Liver (tissue), 9 donors: Measurements from ENCODE around the gene SGPP2. TPM values are rescaled to one million over a fixed set of nuclear protein-coding genes. Genes with fewer than 3 reads are reported as not detected.

ENCODE experiments used
- DNase-seq: peaks from one replicate; pipeline ENCODE4 v3.0.0-alpha.2; 2017; ENCODE audit warnings: low spot score
- H3K27ac ChIP-seq, 2 donors: one replicate each; pipeline ENCODE4 v1.7.0; 2013; ENCODE audit warnings: inconsistent platforms in 2 of 2, low read length in 2 of 2, control low read depth in 1 of 2, low read depth in 1 of 2, mild to moderate bottlenecking in 1 of 2
- H3K27me3 ChIP-seq, 4 donors: one replicate each; pipeline versions ENCODE4 v1.6.1 to v1.7.0; 2013; ENCODE audit warnings: low read length in 3 of 4, inconsistent platforms in 1 of 4, mild to moderate bottlenecking in 1 of 4, moderate library complexity in 1 of 4; ENCODE audit not compliant: control insufficient read depth in 4 of 4, insufficient read depth in 4 of 4
- H3K36me3 ChIP-seq, 4 donors: one replicate each; pipeline versions ENCODE4 v1.6.1 to v1.7.0; 2013; ENCODE audit warnings: low read length in 3 of 4, mild to moderate bottlenecking in 3 of 4, low read depth in 1 of 4, moderate library complexity in 1 of 4; ENCODE audit not compliant: control insufficient read depth in 4 of 4, insufficient read depth in 3 of 4
- H3K4me1 ChIP-seq, 4 donors: one replicate each; pipeline versions ENCODE4 v1.6.1 to v1.7.0; 2013; ENCODE audit warnings: low read length in 3 of 4, mild to moderate bottlenecking in 3 of 4, moderate library complexity in 1 of 4; ENCODE audit not compliant: control insufficient read depth in 4 of 4, insufficient read depth in 4 of 4
- H3K4me3 ChIP-seq, 3 donors: one replicate each; pipeline versions ENCODE4 v1.6.1 to v1.7.0; 2013; ENCODE audit warnings: low read length in 3 of 3, control low read depth in 1 of 3, low read depth in 1 of 3, mild to moderate bottlenecking in 1 of 3
- H3K9ac ChIP-seq, 2 donors: one replicate each; pipeline ENCODE4 v1.7.0; 2013; ENCODE audit warnings: low read length in 2 of 2, mild to moderate bottlenecking in 2 of 2, moderate library complexity in 2 of 2, control low read depth in 1 of 2, low read depth in 1 of 2
- H3K9me3 ChIP-seq, 4 donors: one replicate each; pipeline versions ENCODE4 v1.6.1 to v1.7.0; 2013; ENCODE audit warnings: low read length in 3 of 4; ENCODE audit not compliant: control insufficient read depth in 4 of 4
- ATF3 ChIP-seq: IDR thresholded peaks from 2 replicates; pipeline ENCODE4 v1.6.1; 2016; ENCODE audit warnings: antibody characterized with exemption
- CTCF ChIP-seq: fragments of 150-350 bp; IDR thresholded peaks from 2 replicates; pipeline ENCODE4 v1.5.1; 2017; ENCODE audit warnings: improper control_type of control experiment, low read depth, low read length; ENCODE audit not compliant: missing input control
- EGR1 ChIP-seq, 2 donors: IDR thresholded peaks; 2 replicates each; pipeline ENCODE4 v1.6.1; 2016 to 2018; ENCODE audit warnings: antibody characterized with exemption in 2 of 2, low read depth in 2 of 2
- FOXA1 ChIP-seq: IDR thresholded peaks from 2 replicates; pipeline ENCODE4 v1.6.1; 2016; ENCODE audit warnings: antibody characterized with exemption
- FOXA2 ChIP-seq: IDR thresholded peaks from 2 replicates; pipeline ENCODE4 v1.6.1; 2016; ENCODE audit warnings: antibody characterized with exemption
- GABPA ChIP-seq, 2 donors: IDR thresholded peaks in 1 of 2; conservative IDR thresholded peaks in 1 of 2; 2 replicates each; pipeline ENCODE4 v1.6.1; 2016; ENCODE audit warnings: antibody characterized with exemption in 2 of 2, mild to moderate bottlenecking in 1 of 2, moderate library complexity in 1 of 2
- HNF4A ChIP-seq, 2 donors: conservative IDR thresholded peaks; 2 replicates each; pipeline ENCODE4 v1.6.1; 2016; ENCODE audit warnings: antibody characterized with exemption in 2 of 2, mild to moderate bottlenecking in 2 of 2
- HNF4G ChIP-seq: IDR thresholded peaks from 2 replicates; pipeline ENCODE4 v1.6.1; 2016; ENCODE audit warnings: antibody characterized with exemption
- JUND ChIP-seq, 2 donors: IDR thresholded peaks; 2 replicates each; pipeline ENCODE4 v1.6.1; 2016; ENCODE audit warnings: antibody characterized with exemption in 2 of 2
- MAX ChIP-seq: IDR thresholded peaks from 2 replicates; pipeline ENCODE4 v1.6.1; 2016; ENCODE audit warnings: antibody characterized with exemption
- NR2F2 ChIP-seq: IDR thresholded peaks from 2 replicates; pipeline ENCODE4 v1.6.1; 2016; ENCODE audit warnings: antibody characterized with exemption
- RAD21 ChIP-seq, 2 donors: IDR thresholded peaks; 2 replicates each; pipeline ENCODE4 v1.6.1; 2016; ENCODE audit warnings: antibody characterized with exemption in 2 of 2, mild to moderate bottlenecking in 2 of 2
- REST ChIP-seq: IDR thresholded peaks from 2 replicates; pipeline ENCODE4 v1.6.1; 2016; ENCODE audit warnings: antibody characterized with exemption, mild to moderate bottlenecking
- RXRA ChIP-seq, 2 donors: IDR thresholded peaks; 2 replicates each; pipeline ENCODE4 v1.6.1; 2017 to 2018; ENCODE audit warnings: antibody characterized with exemption in 2 of 2, mild to moderate bottlenecking in 1 of 2
- SP1 ChIP-seq: IDR thresholded peaks from 2 replicates; pipeline ENCODE4 v1.6.1; 2018; ENCODE audit warnings: antibody characterized with exemption, mild to moderate bottlenecking
- TAF1 ChIP-seq: conservative IDR thresholded peaks from 2 replicates; pipeline ENCODE4 v1.6.1; 2016; ENCODE audit warnings: antibody characterized with exemption, mild to moderate bottlenecking
- YY1 ChIP-seq: IDR thresholded peaks from 2 replicates; pipeline ENCODE4 v1.6.1; 2016; ENCODE audit warnings: antibody characterized with exemption, mild to moderate bottlenecking
- ZBTB33 ChIP-seq: IDR thresholded peaks from 2 replicates; pipeline ENCODE4 v1.6.1; 2016; ENCODE audit warnings: antibody characterized with exemption
- whole genome bisulfite sequencing: extraction: QIAGEN DNeasy Blood & Tissue Kit; methylation state at CpG from one replicate; pipeline ENCODE4 v1.1.7; 2013; 5-methylcytosine and 5-hydroxymethylcytosine counted together
- polyA plus RNA-seq, 2 donors: library from polyadenylated mRNA; stranded (reverse) in 1 of 2; unstranded in 1 of 2; fragments of 200-250 nt in 1 of 2; fragments of >200 nt in 1 of 2; fragmentation: Nextera tagmentation in 1 of 2; extraction: Ambion mirVana in 1 of 2; gene quantifications; one replicate each; pipeline versions ENCODE4 v1.2.1 to v1.2.3, GENCODE V29; 2013 to 2015
- total RNA-seq, 2 donors: library from RNA; depleted of rRNA; stranded (reverse); fragments of >200 nt; gene quantifications; one replicate each; pipeline ENCODE4 v1.2.3, GENCODE V29; 2014
- donor health status: healthy.
- donor health status: healthy.
- donor health status: healthy.
- donor health status: healthy.
- donor health status: healthy.

The SGPP2 gene
- total and polyA plus RNA-seq, 4 donors, result 0.16 to 0.33 (median 0.31) TPM; not detected in 1

GRCh38 chr2:222413295-222413911 is 10.9 kb upstream of the SGPP2 start:
- no peaks in the 10 kb centered on the region for H3K36me3 ChIP-seq
- TF ChIP-seq JUND (IDR thresholded peaks at IDR 0.05), result no peak
- no peak for TF ChIP-seq MAX
- no peak for TF ChIP-seq HNF4G
- no peak for TF ChIP-seq FOXA1
- no peak for TF ChIP-seq RAD21 (IDR thresholded peaks at IDR 0.05)
- no peak overlapping the region for H3K4me3 ChIP-seq
- WGBS, result 69% methylated on average over 1 of the region's 1 CpG
- DNase-seq, result no peak
- H3K4me1 ChIP-seq, result no peaks in the 10 kb centered on the region
- no peaks in the 10 kb centered on the region for H3K27me3 ChIP-seq
- no peak overlapping the region for H3K9ac ChIP-seq
- H3K9me3 ChIP-seq, result peaks cover 0 to 7% (median 0%) of the 10 kb centered on the region in 4 donors
- no peak overlapping the region for H3K27ac ChIP-seq

- Histone ChIP-seq H3K4me3 (no peak overlapping the region), H3K27ac (no peak overlapping the region), H3K9me3 (peaks cover 0 to 5% (median 0%) of the 10 kb centered on the region in 4 donors), H3K27me3 (peaks cover 0 to 8% (median 2%) of the 10 kb centered on the region in 4 donors), H3K36me3 (no peaks in the 10 kb centered on the region), H3K9ac (no peak overlapping the region), H3K4me1 (no peaks in the 10 kb centered on the region)
- no peak for DNase-seq
- TF ChIP-seq REST (no peak), HNF4G (no peak), GABPA (IDR thresholded peaks at IDR 0.05 in 1 of 2, conservative IDR thresholded peaks at IDR 0.05 in 1 of 2) (no peak), SP1 (no peak), EGR1 (IDR thresholded peaks at IDR 0.05; ENCODE audit: low read depth in 2 of 2) (no peak), HNF4A (conservative IDR thresholded peaks at IDR 0.05) (no peak), YY1 (no peak), JUND (IDR thresholded peaks at IDR 0.05) (no peak), FOXA1 (no peak), RAD21 (IDR thresholded peaks at IDR 0.05) (no peak), RXRA (IDR thresholded peaks at IDR 0.05) (no peak), FOXA2 (no peak), MAX (no peak), ZBTB33 (no peak), NR2F2 (no peak), ATF3 (no peak), TAF1 (no peak), CTCF (no peak)
These were observed 5.6 kb upstream of the SGPP2 start for GRCh38 chr2:222418739-222419138.
